Heart left ventricle (tissue), 16 donors: ENCODE measurements around the gene MVP. TPM values are rescaled to one million over a fixed set of nuclear protein-coding genes. Genes with fewer than 3 reads are reported as not detected.

Experiments
- ATAC-seq, 4 donors: fragments of 200-7000 bp; cut with Tn5 transposase; one replicate each; pipeline ENCODE4 v1.9.1; 2020 to 2022; ENCODE audit warnings: moderate library complexity in 4 of 4, mild to moderate bottlenecking in 3 of 4, moderate number of reproducible peaks in 1 of 4
- DNase-seq, 5 donors: peaks; one replicate each; pipeline ENCODE4 v3.0.0-alpha.2; 2020
- H3K27ac ChIP-seq, 12 donors: fragments of 200-600 bp; sonication (generic) in 4 of 12; one replicate each; pipeline versions ENCODE4 v1.5.0 to v1.8.0; 2016 to 2022; ENCODE audit warnings: mild to moderate bottlenecking in 2 of 12
- H3K27me3 ChIP-seq, 9 donors: fragments of 200-600 bp; sonication (generic) in 2 of 9; one replicate each; pipeline versions ENCODE4 v1.5.1 to v1.8.0; 2016 to 2022; ENCODE audit warnings: mild to moderate bottlenecking in 3 of 9
- H3K36me3 ChIP-seq, 9 donors: fragments of 200-600 bp; sonication (generic) in 2 of 9; one replicate each; pipeline versions ENCODE4 v1.5.0 to v1.8.0; 2018 to 2022; ENCODE audit warnings: mild to moderate bottlenecking in 2 of 9
- H3K4me1 ChIP-seq, 12 donors: fragments of 200-600 bp; sonication (generic) in 4 of 12; one replicate each; pipeline versions ENCODE4 v1.5.0 to v1.8.0; 2016 to 2022; ENCODE audit warnings: mild to moderate bottlenecking in 3 of 12
- H3K4me3 ChIP-seq, 12 donors: fragments of 200-600 bp; sonication (generic) in 4 of 12; one replicate each; pipeline versions ENCODE4 v1.5.0 to v1.8.0; 2017 to 2022; ENCODE audit warnings: mild to moderate bottlenecking in 9 of 12, moderate library complexity in 4 of 12
- H3K9me3 ChIP-seq, 12 donors: fragments of 200-600 bp; sonication (generic) in 4 of 12; one replicate each; pipeline versions ENCODE4 v1.5.0 to v1.8.0; 2016 to 2022; ENCODE audit warnings: mild to moderate bottlenecking in 1 of 12
- CTCF ChIP-seq, 12 donors: fragments of 200-600 bp; sonication (generic) in 4 of 12; IDR thresholded peaks; one replicate each; pipeline versions ENCODE4 v1.5.0 to v1.8.0; 2018 to 2022; ENCODE audit warnings: antibody characterized with exemption in 12 of 12, mild to moderate bottlenecking in 5 of 12
- POLR2A ChIP-seq, 2 donors: fragments of 450-650 bp; IDR thresholded peaks; one replicate each; pipeline ENCODE4 v1.6.1; 2017; ENCODE audit warnings: antibody characterized with exemption in 2 of 2, mild to moderate bottlenecking in 2 of 2, moderate library complexity in 2 of 2
- WGBS, 4 donors: extraction: QIAGEN DNeasy Blood & Tissue Kit in 2 of 4; methylation state at CpG; one replicate each; pipeline versions ENCODE4 v1.1.5 to v1.1.7; 2013 to 2018; 5-methylcytosine and 5-hydroxymethylcytosine counted together
- intact Hi-C, 10 donors: fragments of 100-400 bp; cut with DNase I; formaldehyde crosslinking; loops; one replicate each; pipeline versions ENCODE4 v1.11.1 to v1.14.2; 2022
- polyA plus RNA-seq, 2 donors: library from polyadenylated mRNA; stranded (reverse); fragments of 200-250 nt; gene quantifications; one replicate each; pipeline ENCODE4 v1.2.3, GENCODE V29; 2013
- total RNA-seq, 9 donors: library from RNA; depleted of rRNA in 2 of 9; stranded (reverse); fragments of >200 nt in 2 of 9; fragmentation: NEBNext Ultra II Directional in 3 of 9; extraction: Animal tissue kit (Norgen Biotek cat#: 25700) in 3 of 9; gene quantifications; one replicate each; pipeline versions ENCODE4 v1.1.0 to v1.2.4, GENCODE V29; 2016 to 2023
- donor health status: ischemic (EF 13 %, LVEDD 7.1; RV severe dilation, severe dysfunction).
- donor health status: healthy with polysubstance abuse.
- donor health status: DM: no; HTN: yes; CAD: no.
- donor health status: DM: no; HTN: no; CAD: no.
- donor health status: ischemic (EF 25% LVEDD 6.9; RV normal size, moderate dysfunction).
- donor health status: ischemic (EF 25% LVEDD 5.7; RV mildly dilated, moderate dysfunction).
- donor health status: healthy.
- donor health status: DM: yes; HTN: yes; CAD: no.
- donor health status: ischemic (EF 35%, LVEDD 5.7; RV mildly dilated, moderate dysfunction).
- donor health status: nonischemic (EF 11% LVEDD 7.7; RV severe dilation, severe dysfunction).
- donor health status: DM: yes; HTN: yes; CAD: no.
- donor health status: PGD.
- donor health status: ischemic (EF 29% LVEDD 5.4; RV normal size, mild dysfunction).
- donor health status: nonischemic (EF 23%, LVEDD 6.1; RV moderate dilation, normal function).

Gene MVP
- total and polyA plus RNA-seq, 11 donors: 32.9 to 140 (median 44.6) TPM

GRCh38 chr16:29814592-29814991, 5.7 kb upstream of the MVP start:
- DNase-seq: no peak

DNA sequence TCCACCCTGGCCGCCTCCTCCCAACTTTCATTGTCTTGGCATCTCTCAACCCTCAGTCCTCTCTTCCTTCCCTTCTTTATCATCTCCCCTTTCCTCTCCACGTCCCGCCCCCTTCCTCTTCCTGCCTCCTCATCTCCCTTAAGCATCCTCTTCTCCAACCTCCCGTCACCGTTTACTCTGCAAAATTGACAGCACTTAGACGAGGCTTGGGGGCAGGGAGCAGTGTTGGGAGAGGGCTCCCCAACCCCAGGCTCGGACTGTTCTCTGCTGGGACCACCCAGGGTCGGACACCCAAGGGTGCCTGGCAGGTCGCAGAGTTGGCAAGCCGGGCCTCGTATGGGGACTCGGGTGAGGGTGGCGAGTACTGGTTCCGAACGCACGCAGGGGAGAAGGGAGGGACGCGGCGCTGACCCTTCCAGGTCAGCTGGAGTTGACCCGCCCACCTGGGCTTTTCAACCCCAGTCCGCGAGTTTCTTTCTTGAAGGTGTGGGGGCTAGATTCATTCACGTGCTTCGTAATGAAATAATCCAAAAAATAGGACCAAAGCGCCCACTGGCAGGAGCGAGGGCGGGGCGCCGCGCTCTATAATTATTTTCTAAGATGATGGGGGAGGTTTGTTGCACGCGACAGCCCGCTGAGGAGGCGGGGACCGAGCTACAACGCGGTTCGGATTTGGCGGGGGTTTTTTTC, 5.1 kb upstream of the MVP start:
- intact Hi-C loops: loop anchor here in 6 of 10 donors (5.0 to 10.0 kb wide), 4 partner anchors 47 to 190 kb away; partner anchors contain the start of genes CDIPT (in 3 of the 6), HIRIP3 (in 1 of the 6) and INO80E (in 1 of the 6)
- ATAC-seq (no peak), DNase-seq (peak in 4 of 5 donors; percentile 36 to 54 (median 48))
- Histone ChIP-seq H3K36me3 (peaks cover 0 to 24% (median 18%) of the 10 kb centered on the region in 9 donors), H3K4me1 (peaks cover 3 to 76% (median 55%) of the 10 kb centered on the region in 12 donors), H3K27ac (peak overlapping the region in 11 of 12 donors; percentile 86 to 97 (median 94)), H3K9me3 (no peaks in the 10 kb centered on the region), H3K27me3 (peaks cover 0 to 4% (median 0%) of the 10 kb centered on the region in 9 donors), H3K4me3 (peak overlapping the region; percentile 17 to 91 (median 74))
- WGBS, 4 donors: 5 to 8% (median 7%) methylated on average over 39 of the region's 39 CpGs
- no peak for TF ChIP-seq POLR2A (IDR thresholded peaks at IDR 0.05)
- no peak for TF ChIP-seq CTCF (IDR thresholded peaks at IDR 0.05)

More at GRCh38 chr16:29814592-29814991, 5.7 kb upstream of the MVP start:
- peaks cover 6 to 76% (median 55%) of the 10 kb centered on the region in 12 donors for H3K4me1 ChIP-seq
- peaks cover 0 to 28% (median 20%) of the 10 kb centered on the region in 9 donors for H3K36me3 ChIP-seq
- ATAC-seq: no peak
- no peak for TF ChIP-seq CTCF (IDR thresholded peaks at IDR 0.05)
- TF ChIP-seq POLR2A (IDR thresholded peaks at IDR 0.05): no peak
- peaks cover 0 to 4% (median 0%) of the 10 kb centered on the region in 9 donors for H3K27me3 ChIP-seq
- H3K4me3 ChIP-seq: peak overlapping the region in 4 of 12 donors; percentile 67 to 91 (median 74)
- H3K9me3 ChIP-seq: no peaks in the 10 kb centered on the region
- 80 to 91% (median 89%) methylated on average over 5 of the region's 5 CpGs for WGBS, 4 donors
- intact Hi-C loops: loop anchor here in 5 of 10 donors (5.0 to 10.0 kb wide), 5 partner anchors 33 to 190 kb away; partner anchors contain the start of genes HIRIP3 (in 1 of the 5) and INO80E (in 1 of the 5)
- peak overlapping the region in 5 of 12 donors; percentile 90 to 97 (median 96) for H3K27ac ChIP-seq

- DNase-seq: peak; percentile 97 to 99 (median 99)
- peak in 1 of 2 donors; percentile 60 for TF ChIP-seq POLR2A (IDR thresholded peaks at IDR 0.05)
- TF ChIP-seq CTCF (IDR thresholded peaks at IDR 0.05): peak; percentile 82 to 98 (median 91)
- intact Hi-C loops: loop anchor here in 6 of 10 donors (5.0 to 10.0 kb wide), 4 partner anchors 46 to 189 kb away; partner anchors contain the start of genes CDIPT (in 3 of the 6), HIRIP3 (in 1 of the 6) and INO80E (in 1 of the 6)
- ATAC-seq: peak; percentile 80 to 89 (median 86)
- H3K27ac ChIP-seq: peak within 1 kb of the TSS; percentile 84 to 97 (median 93)
- peak within 1 kb of the TSS; percentile 45 to 91 (median 74) for H3K4me3 ChIP-seq
- peaks cover 0 to 4% (median 0%) of the 10 kb centered on the region in 9 donors for H3K27me3 ChIP-seq
- peaks cover 3 to 71% (median 51%) of the 10 kb centered on the region in 12 donors for H3K4me1 ChIP-seq
- H3K9me3 ChIP-seq: no peaks in the 10 kb centered on the region
- H3K36me3 ChIP-seq: peaks cover 0 to 20% (median 15%) of the 10 kb centered on the region in 9 donors
- WGBS, 4 donors: 0 to 1% (median 0%) methylated on average over 42 to 70 of the region's 70 CpGs
Measured at GRCh38 chr16:29815793-29816693, 4.2 kb upstream of the MVP start, which contains the start of gene PAGR1. TSS of gene PAGR1 (plus strand) at chr16:29816152. CDS start at chr16:29816526, 374 bp downstream.
